Stimulated activated CD8-positive, alpha-beta memory T cell treated with anti-CD3 and anti-CD28 coated beads, Interleukin-15, amount 100 ng/mL, for 1 hour (primary cell): ENCODE data around the gene TSKU.
"Not testable (repeated sequence)": the region's sequence is repeated elsewhere in the genome, so short reads cannot be mapped to it uniquely, and the experiment has no call there.

ENCODE experiments used
- DNase-seq: peaks from one replicate; pipeline ENCODE4 v3.0.0-alpha.2; 2020; ENCODE audit warnings: low read depth

Gene TSKU

DNA sequence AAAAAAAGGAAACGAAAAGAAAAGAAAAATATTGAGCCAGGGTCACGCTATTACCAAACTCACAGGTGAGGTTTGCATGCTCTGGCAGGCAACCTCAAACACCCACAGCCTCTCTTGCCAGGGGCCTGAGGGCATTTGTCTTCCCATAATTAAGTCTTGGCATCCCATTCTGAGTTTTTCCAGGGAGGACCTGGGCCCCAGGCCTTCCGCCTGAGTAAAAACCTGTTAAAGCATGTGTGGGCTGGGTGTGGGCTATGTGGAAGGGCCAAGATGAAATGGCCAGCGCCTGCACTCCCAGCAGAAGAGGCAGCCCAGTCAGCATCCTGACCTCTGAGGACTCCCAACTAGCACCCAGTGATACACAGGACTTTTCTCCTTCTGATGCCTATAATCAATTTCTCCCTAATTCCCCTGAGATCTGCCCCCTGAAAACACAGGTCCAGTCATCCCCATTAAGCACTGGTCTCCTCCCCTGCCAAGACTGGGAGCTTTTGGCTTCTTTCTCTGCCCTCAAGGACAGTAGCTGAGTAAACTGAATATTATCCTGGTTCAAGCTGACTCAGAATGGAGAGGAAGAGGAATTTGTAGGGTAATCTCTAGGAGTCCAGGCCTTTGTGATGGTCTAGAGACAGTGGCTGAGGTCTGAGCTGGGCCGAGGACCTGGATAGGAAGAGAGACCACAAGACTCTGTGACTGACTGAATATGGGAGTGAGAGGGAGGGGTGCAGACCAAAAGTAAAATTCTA is 42.0 kb downstream of the TSKU start:
- DNase-seq: no peak

- DNase-seq: no peak
These were observed 42.7 kb downstream of the TSKU start for GRCh38 chr11:76825726-76826396.

DNA sequence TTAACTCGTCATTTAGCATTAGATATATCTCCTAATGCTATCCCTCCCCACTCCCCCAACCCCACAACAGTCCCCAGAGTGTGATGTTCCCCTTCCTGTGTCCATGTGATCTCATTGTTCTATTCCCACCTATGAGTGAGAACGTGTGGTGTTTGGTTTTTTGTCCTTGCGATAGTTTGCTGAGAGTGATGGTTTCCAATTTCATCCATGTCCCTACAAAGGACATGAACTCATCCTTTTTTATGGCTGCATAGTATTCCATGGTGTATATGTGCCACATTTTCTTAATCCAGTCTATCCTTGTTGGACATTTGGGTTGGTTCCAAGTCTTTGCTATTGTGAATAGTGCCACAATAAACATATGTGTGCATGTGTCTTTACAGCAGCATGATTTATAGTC is 43.4 kb downstream of the TSKU start:
- DNase-seq: not testable (repeated sequence)

- DNase-seq: not testable (repeated sequence)
These were observed 43.8 kb downstream of the TSKU start for GRCh38 chr11:76827005-76827404.

- DNase-seq: no peak
These were observed 47.6 kb downstream of the TSKU start for GRCh38 chr11:76830639-76831327.

DNA sequence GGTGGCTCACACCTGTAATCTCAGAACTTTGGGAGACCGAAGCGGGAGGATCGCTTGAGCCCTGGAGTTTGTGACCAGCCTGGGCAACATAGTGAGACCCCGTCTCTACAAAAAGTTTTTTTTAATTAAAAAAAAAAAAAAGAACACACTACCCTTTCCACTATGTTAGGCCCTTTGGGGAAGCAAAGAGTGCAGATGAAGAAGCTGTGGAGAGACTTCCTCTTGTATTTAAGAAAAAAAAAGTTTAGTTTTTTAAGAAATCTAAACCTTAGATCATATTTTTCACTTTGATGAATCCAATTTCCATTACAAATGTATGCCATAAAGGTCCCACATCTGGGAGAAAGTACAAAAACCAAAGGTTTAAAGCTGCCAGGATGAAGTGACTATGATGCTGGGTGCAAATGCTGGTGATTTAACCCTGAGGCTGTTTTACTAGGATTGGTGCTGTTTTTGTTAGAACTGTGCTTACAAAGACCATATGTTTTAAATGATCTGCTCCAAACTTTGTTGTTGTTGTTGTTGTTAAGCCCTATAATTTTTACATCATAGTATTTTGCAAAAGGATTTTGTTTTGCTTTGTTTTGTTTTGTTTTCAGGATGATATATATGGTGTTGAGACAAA is 48.6 kb downstream of the TSKU start:
- no peak for DNase-seq

- no peak for DNase-seq
These were observed 49.2 kb downstream of the TSKU start for GRCh38 chr11:76832361-76832760.

DNA sequence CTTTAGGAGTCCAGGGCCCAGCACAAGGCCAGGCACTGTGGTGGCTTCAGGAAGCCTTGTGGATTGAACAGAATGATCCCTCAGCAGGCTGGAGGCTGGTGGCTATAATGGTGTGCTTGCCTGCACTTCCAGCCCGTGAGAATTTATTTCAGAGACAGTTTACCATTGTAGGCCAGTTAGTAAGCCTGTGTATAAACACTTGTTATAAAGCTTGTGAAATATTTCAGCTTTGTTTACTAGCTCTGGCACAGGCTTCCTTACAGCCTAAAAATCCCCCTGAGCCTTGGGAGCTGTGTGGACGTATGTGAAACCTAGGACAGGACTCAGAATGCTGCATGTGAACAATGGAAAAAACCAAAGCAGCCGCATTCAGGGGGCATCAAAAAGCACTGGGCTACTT is 51.0 kb downstream of the TSKU start:
- DNase-seq: no peak

- DNase-seq: no peak
These were observed 51.9 kb downstream of the TSKU start for GRCh38 chr11:76835036-76835435.

- no peak for DNase-seq
These were observed 52.9 kb downstream of the TSKU start for GRCh38 chr11:76835928-76836612.

DNA sequence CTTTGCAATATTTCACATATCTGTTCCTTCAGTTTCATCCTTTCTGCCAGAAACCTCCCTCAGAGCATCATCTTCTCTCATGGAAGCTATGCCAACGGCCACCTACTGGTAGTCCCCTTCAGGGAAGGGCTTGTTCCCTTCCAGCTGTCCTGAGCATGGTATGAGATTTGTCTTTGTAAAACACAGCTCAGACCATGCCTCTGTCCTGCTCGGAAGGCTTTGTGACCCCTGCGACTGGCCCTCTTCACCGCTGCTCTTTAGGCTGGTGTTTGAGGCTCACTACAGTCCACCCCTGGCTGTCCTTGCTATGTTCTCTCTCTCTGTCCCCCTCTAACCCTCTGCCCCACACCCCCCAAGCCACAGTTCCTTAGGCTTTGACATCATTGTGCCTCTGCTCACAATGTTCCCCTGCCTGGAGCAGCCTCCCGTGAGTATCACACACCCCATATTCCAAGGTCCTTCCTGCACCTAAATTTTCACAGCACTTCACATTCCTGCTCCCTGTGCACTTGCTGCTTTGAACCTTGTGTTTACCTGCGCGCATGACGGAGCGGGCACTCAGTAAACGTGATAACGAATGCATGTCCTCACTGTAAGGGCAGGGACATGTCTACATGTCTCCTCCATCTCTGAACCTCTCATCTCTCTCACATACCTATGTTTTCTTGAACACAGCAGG is 53.6 kb downstream of the TSKU start:
- no peak for DNase-seq

DNA sequence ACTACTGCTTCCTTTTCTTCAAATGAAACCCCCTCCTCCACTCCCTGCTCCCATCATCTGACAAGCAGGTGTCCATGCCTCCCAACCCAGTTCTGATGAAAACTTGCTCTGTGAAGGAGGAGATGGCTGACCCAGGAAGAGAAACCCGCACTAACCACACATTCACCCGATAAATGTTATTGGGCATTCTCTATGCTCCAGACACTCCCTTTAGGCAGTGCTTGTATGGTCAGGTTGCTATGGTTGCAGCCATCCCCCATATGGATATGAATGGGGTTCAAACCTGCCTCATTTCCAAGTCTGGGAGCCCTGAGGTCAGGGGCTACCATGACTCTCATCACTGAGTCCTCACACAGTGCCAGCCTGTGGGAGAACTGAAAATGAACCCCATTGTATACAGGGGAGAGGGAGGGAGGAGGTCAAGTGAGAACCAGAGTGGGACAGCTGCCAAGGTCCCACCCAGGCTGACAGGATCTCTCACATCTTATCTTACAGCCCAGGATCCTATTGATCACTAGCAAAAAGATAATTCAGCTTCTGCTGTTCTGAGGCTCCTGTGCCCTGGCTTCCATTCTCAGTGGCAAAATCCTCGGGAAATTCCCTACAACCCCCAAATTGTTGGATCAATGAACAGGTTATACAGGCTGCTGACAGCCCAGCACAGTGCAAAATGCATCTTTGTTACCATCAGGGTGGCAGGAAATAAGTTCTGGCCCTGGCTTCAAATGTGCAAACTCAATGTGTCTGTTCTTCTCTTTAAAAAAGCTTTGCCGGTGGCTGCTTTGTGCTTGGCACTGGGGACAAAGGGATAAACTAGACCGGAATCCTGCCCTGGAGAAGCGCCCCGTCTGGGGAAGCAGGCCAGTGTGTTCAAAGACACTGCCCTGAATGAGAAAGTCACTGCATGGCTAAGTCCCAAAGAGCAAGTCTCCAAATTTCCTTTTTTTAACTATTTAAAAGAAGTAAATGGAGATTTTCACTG is 54.8 kb downstream of the TSKU start:
- DNase-seq: no peak

DNA sequence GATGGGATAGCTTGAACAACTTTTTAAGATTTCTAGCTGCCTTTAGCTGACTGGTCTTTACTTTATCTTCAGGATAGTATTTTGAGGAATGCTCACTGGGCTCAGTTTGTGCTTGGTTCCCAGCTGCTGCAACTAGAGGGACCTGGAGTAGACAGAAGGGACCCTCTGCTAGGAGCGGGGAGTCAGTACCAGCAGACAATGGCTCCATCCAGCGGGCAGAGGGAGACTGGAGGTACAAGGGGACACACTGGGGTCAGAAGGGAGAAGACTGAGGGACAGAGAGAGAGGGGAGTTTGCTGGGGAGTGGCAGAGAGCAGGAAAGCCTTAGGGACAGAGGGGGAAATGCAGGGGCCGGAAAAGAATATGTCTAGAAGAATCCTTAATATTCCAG is 55.5 kb downstream of the TSKU start:
- DNase-seq: no peak

DNA sequence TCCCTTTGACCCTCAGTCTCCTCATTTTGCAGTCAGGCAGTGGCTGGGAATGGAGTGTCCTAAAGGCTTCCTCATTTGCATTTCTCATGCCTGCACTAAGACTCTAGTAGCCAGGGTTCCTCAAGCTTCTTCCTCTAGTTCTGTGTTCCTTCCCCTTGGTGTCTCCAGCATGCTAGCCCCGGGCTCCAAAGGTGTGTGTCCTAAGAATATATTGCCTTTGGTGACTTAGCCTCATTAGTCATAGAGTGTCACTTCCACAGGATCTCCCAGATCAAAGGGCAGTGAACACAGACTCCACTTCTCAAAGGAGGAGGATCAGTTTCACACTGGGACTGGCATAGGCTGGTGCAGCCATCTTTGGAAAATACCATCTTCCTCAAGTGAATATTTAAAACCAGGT is 56.2 kb downstream of the TSKU start:
- DNase-seq: no peak

- DNase-seq: no peak
These were observed 58.8 kb downstream of the TSKU start for GRCh38 chr11:76841923-76842452.

- no peak for DNase-seq
These were observed 60.8 kb downstream of the TSKU start for GRCh38 chr11:76843907-76844306.

- DNase-seq: no peak
These were observed 61.4 kb downstream of the TSKU start for GRCh38 chr11:76844511-76844910.

DNA sequence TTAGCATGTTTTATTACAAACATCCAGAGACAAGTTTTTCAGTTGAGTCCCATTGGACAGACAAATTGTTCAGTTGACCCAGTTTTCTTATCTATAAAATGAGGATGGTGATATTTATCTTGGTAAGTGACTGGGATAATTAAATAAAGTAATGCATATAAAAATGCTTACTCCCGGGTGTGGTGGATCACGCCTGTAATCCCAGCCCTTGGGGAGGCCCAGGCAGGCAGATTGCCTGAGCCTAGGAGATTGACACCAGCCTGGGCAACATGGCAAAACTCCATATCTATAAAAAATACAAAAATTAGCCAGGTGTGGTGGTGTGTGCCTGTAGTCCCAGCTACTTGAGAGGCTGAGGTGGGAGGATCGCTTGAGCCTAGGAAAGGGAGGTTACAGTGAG is 61.9 kb downstream of the TSKU start:
- no peak for DNase-seq

GRCh38 chr11:76846441-76846840 is 63.3 kb downstream of the TSKU start:
- DNase-seq: no peak
